ENCODE data around the gene POLR1E.

POLR1E gene, protein sequence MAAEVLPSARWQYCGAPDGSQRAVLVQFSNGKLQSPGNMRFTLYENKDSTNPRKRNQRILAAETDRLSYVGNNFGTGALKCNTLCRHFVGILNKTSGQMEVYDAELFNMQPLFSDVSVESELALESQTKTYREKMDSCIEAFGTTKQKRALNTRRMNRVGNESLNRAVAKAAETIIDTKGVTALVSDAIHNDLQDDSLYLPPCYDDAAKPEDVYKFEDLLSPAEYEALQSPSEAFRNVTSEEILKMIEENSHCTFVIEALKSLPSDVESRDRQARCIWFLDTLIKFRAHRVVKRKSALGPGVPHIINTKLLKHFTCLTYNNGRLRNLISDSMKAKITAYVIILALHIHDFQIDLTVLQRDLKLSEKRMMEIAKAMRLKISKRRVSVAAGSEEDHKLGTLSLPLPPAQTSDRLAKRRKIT

GRCh38 chr9:37485389-37486255 lies at the start of gene POLR1E:
TSS of gene POLR1E (plus strand) at chr9:37485948. CDS start at chr9:37486048, 100 bp downstream.
- peak; percentile 94 for DNase-seq (ENCODE audit: low read depth in 2 of 2)

DNA sequence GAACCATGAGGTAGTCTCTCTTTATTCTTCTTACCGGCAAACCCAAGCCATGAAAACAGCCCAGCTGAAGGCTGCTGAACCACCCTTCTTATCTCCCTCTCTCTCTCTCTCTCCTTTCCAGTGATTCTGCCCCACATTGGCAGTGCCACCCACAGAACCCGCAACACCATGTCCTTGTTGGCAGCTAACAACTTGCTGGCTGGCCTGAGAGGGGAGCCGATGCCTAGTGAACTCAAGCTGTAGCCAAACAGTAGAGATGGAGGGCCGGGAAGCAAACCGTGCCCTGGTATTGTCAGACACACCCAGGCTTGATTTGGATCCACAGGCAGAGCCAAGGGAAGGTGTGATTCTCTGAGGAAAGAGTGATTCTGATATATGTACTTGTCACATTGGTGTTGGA lies 49.2 kb upstream of the POLR1E start:
- no peak for DNase-seq (ENCODE audit: low read depth in 2 of 2)

GRCh38 chr9:37437010-37437409 lies 48.7 kb upstream of the POLR1E start:
- DNase-seq (ENCODE audit: low read depth in 2 of 2) = no peak

GRCh38 chr9:37437621-37438020 lies 48.1 kb upstream of the POLR1E start:
- no peak for DNase-seq (ENCODE audit: low read depth in 2 of 2)

- DNase-seq (ENCODE audit: low read depth in 2 of 2) = no peak
Measured at GRCh38 chr9:37438359-37438758, 47.4 kb upstream of the POLR1E start.

DNA sequence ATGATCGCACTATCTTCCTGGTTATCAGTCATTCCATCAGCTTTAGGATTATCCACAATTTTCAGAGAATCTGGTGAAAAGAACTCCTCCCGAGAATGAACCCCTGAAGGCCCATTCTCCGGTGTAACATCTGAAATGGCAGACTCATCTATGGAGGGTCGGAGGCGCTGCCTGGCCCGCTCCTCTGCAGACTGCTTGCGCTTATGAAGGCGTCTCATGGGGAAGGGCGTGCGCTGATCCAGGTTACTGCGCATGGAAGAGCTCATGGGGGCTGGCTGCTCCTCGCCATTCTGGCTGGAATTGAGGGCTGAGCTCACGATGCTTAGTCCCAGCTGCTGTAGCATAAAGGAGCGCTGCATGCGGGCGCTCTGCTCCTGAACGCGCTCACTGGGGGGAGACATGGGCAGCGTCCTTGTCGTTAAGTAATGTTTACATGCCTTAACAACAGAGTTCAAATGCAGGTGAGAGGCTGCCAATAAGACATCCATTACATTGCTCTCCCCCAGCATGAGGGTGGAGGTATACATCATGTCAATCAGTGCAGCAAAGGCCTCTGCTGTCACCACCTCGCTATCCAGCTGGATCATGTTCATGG lies 43.9 kb upstream of the POLR1E start:
- DNase-seq (ENCODE audit: low read depth in 2 of 2) = no peak

GRCh38 chr9:37442556-37442955 lies 43.2 kb upstream of the POLR1E start:
- no peak for DNase-seq (ENCODE audit: low read depth in 2 of 2)

DNA sequence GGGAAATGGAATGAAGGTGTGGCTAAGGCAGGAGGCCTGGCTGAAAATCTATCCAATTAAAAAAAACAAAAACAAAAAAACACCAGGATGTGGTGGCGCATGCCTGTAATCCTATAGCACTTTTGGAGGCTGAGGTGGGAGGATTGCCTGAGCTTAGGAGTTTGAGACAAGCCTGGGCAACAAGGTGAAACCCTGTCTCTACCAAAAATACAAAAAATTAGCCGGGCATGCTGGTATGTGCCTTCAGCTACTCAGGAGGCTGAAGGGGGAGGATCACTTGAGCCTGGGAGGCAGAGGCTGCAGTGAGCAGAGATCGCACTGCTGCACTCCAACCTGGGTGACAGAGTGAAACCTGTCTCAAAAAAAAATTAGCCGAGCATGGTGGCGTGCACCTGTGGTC lies 42.2 kb upstream of the POLR1E start:
- DNase-seq (ENCODE audit: low read depth in 2 of 2) = no peak

DNA sequence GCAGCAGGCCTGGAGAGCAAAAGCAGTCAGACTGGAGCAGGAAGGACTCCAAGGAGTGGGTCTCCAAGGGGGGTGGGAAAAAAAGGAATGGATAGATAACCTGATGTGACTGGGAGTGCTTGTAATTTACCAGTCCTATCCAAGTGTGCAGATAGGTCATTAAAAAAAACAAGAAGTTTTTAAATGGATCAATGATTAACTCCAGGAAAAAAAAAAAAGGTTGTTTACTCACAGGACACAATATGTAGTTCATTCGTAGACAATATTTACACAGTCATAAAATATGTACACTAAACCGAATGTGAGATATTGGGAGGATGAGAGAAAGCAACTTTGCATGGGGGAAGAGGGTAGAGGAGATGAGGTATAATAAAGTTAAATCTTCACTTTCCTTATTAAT lies 40.9 kb upstream of the POLR1E start:
- no peak for DNase-seq (ENCODE audit: low read depth in 2 of 2)

GRCh38 chr9:37445832-37446231 lies 39.9 kb upstream of the POLR1E start:
- DNase-seq (ENCODE audit: low read depth in 2 of 2) = no peak

DNA sequence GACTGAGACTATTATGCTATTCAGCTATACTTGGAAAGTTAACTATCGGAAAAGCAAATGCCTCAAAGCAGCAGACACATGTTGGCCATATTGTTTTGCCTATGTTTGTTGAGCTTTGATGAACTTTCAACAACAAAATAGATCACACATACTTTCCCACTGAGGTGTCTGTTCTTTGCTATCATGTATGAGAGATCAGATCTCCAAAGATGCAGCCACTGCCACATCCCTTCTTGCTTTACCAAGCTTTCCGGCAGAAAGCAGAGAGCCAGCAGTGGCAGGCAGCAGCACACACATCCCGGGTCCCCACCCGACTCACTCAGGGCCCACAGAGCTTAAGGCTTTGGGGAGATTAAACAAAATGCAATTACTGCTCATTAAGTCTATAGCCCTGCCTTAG lies 39.3 kb upstream of the POLR1E start:
- no peak for DNase-seq (ENCODE audit: low read depth in 2 of 2)

- no peak for DNase-seq (ENCODE audit: low read depth in 2 of 2)
Measured at GRCh38 chr9:37447111-37447510, 38.6 kb upstream of the POLR1E start.

DNA sequence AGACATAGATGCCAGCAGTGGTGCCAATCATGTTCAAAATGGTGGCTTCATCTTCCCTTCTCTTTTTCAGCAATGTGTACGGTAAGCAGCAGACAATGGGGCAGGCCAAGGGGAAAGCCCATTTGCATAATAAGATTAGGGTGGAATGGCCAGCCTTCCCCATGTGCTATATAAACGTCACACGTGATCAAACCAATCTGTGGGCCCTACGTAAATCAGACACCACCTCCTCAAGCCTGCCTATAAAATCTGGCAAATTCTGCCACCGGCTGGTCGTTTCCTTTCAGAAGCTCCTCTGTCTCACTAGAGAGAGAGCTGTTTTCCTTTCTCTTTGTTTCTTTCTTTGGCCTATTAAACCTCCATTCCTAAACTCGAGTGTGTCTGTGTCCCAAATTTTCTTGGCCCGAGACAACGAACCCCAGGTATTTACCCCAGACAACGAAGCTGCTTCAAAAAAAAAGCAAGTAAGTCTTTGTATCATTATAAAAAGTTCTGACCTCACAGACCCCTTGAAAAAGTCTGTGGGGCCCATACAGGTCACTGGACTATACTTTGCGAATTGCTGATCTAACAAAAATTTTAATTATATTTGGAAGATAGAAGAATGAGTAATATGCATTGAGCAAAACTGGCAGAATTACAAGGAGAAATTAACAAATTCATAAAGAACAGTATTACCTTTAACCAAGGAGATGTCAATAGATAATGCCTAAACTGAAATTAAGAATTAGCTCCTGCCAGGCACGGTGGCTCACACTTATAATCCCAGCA lies 35.7 kb upstream of the POLR1E start:
- DNase-seq (ENCODE audit: low read depth in 2 of 2) = no peak

- no peak for DNase-seq (ENCODE audit: low read depth in 2 of 2)
Measured at GRCh38 chr9:37451628-37452027, 34.1 kb upstream of the POLR1E start.

DNA sequence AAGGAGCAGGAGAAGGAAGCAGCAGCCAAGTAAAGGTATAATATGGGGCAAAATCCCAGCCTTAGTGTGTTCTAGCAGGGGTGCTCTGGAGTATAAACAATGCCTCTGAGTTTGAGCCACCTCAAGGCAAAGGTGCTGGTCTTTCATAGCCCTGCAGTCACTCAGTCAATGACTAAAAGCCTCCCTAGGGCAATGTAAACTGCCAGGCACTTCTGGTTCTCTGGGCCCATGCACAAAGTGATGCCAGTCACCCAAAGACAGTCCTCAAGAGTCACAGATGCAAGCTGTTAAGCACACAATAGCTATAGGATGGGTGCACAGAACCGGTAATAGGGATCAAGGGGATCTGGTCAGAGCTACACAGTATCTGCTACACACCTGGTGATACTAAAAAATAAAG lies 33.1 kb upstream of the POLR1E start:
- no peak for DNase-seq (ENCODE audit: low read depth in 2 of 2)

DNA sequence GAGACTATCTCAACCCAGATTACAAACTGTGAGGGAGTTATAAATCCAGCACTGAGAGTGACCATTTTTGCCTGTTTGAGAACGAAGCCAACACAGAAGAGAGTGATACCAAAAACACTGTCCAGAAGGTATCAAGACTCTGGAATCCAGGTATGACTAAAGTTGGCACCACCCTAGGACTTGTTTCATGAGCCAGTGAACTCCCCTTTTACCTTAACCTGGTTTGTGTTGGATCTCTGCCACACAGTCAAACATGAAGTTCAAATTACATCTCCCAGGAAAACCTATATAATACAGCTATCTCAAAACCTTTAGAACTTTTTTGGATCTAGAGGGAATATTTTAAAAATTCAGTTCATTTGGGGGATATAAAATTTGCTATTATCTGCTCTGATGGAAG lies 31.9 kb upstream of the POLR1E start:
- DNase-seq (ENCODE audit: low read depth in 2 of 2) = no peak

DNA sequence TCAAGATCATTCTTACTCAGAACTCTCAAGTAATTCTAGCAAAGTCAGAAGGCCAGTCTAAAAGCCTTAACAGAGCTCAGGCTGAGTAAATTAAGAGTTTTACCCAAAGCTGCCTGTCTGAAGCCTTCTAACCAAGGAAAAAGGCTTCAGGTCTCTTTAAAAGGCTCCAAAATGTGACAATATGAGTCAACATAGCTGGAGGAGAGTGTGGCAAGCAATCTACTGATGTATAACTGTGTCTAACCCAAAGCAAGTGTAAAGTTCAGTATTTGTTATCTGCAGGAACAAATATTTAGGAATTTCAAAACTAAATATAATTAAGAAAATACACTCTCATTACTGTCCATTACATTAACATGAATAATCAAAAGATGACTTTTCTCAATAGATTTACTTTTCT lies 31.5 kb upstream of the POLR1E start:
- DNase-seq (ENCODE audit: low read depth in 2 of 2) = no peak

- DNase-seq (ENCODE audit: low read depth in 2 of 2) = no peak
Measured at GRCh38 chr9:37455884-37456647, 29.7 kb upstream of the POLR1E start.

DNA sequence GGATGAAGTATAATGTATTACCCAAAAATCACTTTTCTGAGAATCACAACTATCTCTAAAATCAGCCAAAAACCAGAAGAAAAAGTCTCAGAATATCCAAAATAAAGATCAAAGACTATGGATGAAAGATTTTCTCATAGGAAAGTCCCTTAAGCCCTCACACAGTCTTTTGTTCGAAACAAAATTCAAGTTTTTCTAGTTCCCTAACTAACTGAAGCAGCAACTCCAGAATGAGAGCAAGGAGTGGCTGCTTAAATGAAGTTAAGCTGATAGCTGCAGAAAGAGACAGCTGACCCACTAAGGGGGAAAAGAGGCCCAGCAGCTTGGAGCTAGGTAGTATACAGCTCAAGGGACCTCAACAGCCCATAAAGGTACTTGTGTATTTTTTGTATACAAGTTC lies 28.9 kb upstream of the POLR1E start:
- DNase-seq (ENCODE audit: low read depth in 2 of 2) = no peak

DNA sequence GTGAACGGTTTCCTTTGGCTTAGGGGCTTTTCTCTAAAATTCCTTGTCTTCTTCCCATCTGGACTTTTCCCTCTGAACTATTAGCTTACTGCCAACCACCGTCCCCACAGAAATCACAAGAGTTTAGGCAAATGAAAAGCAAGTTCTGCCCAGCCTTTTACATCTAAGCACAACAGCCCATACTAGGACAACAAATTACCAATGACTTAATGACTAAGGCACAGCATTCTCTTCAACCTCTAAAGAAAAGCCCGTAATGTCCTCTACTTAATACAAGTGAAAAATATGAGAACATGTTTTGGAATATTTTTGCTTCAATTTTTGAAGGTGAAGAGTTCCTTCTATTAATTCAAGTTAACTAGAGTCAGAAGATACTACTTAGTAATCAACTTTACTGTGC lies 21.7 kb upstream of the POLR1E start:
- no peak for DNase-seq (ENCODE audit: low read depth in 2 of 2)
